ENCODE measurements around the gene NFKBIB. TPM values are rescaled to one million over a fixed set of nuclear protein-coding genes. Genes with fewer than 3 reads are reported as not detected.
A peak's percentile ranks its signal among the peaks of the same experiment; 100 is the strongest.

The NFKBIB gene
- polyA plus RNA-seq, 3 donors = 6.7 to 29.4 (median 9.0) TPM

DNA sequence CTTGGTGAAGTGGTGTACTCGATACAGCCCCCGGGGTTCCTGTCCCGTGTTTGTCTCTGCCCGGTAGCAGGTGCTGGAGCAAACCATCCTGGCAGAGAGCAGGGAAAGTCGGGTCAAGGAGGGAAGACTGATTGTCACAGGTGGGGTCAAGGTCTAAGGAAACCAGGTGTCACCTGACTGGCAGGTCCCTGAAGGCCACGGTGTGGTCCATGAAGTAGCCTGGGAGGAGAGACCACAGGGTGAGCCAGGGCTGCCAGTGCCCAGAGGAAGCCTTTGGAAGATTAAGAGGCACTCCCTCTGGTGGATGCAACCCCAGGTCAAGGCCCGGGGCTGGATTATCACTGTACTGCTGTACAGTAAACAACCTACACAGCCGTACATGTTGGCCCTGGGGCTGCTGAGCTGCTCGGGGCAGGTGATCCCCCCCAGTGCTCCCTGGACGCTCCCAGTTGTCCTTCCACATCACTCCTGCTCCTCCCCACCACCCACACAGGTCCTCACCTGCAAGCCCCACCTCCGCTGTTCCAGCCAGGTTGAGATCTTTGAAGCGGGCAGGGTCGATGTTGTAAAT is 18.2 kb downstream of the NFKBIB start:
- WGBS (ENCODE audit: insufficient coverage) = 90% methylated on average over 9 of the region's 13 CpGs
- H3K27me3 Mint-ChIP-seq (ENCODE audit: low read depth in 3 of 3) = peaks cover 0 to 2% (median 0%) of the 10 kb centered on the region in 3 donors
- peaks cover 19 to 24% of the 10 kb centered on the region in 2 donors for H3K36me3 Mint-ChIP-seq
- H3K36me3 ChIP-seq (replicated peaks in 1 of 2; ENCODE audit: control insufficient read depth in 1 of 2, insufficient read depth in 2 of 2, low read length in 2 of 2) = peaks cover 9 to 15% of the 10 kb centered on the region in 2 donors
- H3K4me1 ChIP-seq (ENCODE audit: control insufficient read depth in 1 of 2, insufficient read depth in 2 of 2, low read length in 2 of 2) = no peaks in the 10 kb centered on the region
- intact Hi-C loops (cut with micrococcal nuclease) = no loop called here
- H3K4me3 ChIP-seq (replicated peaks in 1 of 3; ENCODE audit: low read depth in 2 of 3, low read length in 3 of 3) = no peak overlapping the region
- no peaks in the 10 kb centered on the region for H3K27me3 ChIP-seq (ENCODE audit: control insufficient read depth in 2 of 2, insufficient read depth in 2 of 2, low read length in 2 of 2)
- H3K4me2 ChIP-seq (replicated peaks; ENCODE audit: extremely low read depth, low read length, poor library complexity, severe bottlenecking) = no peak overlapping the region
- no peak overlapping the region for H3K4me3 Mint-ChIP-seq
- H3K79me2 ChIP-seq (ENCODE audit: insufficient read depth, low read length) = no peaks in the 10 kb centered on the region
- H3K9me3 ChIP-seq (replicated peaks in 1 of 2; ENCODE audit: control insufficient read depth in 1 of 2, insufficient read depth in 1 of 2, low read length in 2 of 2) = no peaks in the 10 kb centered on the region
- H3K9me3 Mint-ChIP-seq = peaks cover 0 to 4% (median 2%) of the 10 kb centered on the region in 7 donors
- TF ChIP-seq, protein P1, sequence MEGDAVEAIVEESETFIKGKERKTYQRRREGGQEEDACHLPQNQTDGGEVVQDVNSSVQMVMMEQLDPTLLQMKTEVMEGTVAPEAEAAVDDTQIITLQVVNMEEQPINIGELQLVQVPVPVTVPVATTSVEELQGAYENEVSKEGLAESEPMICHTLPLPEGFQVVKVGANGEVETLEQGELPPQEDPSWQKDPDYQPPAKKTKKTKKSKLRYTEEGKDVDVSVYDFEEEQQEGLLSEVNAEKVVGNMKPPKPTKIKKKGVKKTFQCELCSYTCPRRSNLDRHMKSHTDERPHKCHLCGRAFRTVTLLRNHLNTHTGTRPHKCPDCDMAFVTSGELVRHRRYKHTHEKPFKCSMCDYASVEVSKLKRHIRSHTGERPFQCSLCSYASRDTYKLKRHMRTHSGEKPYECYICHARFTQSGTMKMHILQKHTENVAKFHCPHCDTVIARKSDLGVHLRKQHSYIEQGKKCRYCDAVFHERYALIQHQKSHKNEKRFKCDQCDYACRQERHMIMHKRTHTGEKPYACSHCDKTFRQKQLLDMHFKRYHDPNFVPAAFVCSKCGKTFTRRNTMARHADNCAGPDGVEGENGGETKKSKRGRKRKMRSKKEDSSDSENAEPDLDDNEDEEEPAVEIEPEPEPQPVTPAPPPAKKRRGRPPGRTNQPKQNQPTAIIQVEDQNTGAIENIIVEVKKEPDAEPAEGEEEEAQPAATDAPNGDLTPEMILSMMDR (IDR thresholded peaks at IDR 0.05) = no peak
- no peak overlapping the region for H2AFZ ChIP-seq (ENCODE audit: insufficient read depth, low read depth, low read length, poor library complexity, severe bottlenecking)
- H3K9ac ChIP-seq (ENCODE audit: insufficient read depth, low read length, poor library complexity, severe bottlenecking) = no peak overlapping the region
- H3K27ac Mint-ChIP-seq = peak overlapping the region in 2 of 7 donors; percentile 3 to 62
- no peak for DNase-seq
- H3K27ac ChIP-seq (ENCODE audit: low read depth in 1 of 2, low read length in 2 of 2) = no peak overlapping the region
- no peaks in the 10 kb centered on the region for H4K20me1 ChIP-seq (ENCODE audit: insufficient read depth, low read length)
- no peaks in the 10 kb centered on the region for H3K4me1 Mint-ChIP-seq

DNA sequence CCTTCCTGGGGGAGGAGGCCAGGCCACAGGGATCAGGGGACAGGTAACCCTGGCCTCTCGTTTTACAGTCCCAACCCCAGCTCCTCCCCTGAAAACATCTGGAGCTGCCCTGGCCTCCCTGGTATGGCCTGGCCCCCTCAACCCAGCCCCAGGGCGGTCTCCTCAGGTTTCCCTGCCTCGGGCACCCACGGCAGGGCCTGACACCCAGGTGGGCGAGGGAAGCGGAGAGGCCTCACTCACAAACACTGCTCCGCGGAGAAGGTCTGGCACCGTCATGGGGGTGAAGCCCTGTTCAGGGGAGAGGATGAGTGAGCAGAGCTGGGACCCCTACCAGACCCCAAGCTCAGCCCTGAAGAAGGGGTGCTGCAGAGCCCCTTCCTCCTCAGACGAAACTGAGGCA is 18.8 kb downstream of the NFKBIB start:
- Histone ChIP-seq H3K4me3 (replicated peaks in 1 of 3; ENCODE audit: low read depth in 2 of 3, low read length in 3 of 3) (no peak overlapping the region), H3K4me2 (replicated peaks; ENCODE audit: extremely low read depth, low read length, poor library complexity, severe bottlenecking) (no peak overlapping the region), H3K9ac (ENCODE audit: insufficient read depth, low read length, poor library complexity, severe bottlenecking) (no peak overlapping the region), H3K27ac (ENCODE audit: low read depth in 1 of 2, low read length in 2 of 2) (no peak overlapping the region), H3K27me3 (ENCODE audit: control insufficient read depth in 2 of 2, insufficient read depth in 2 of 2, low read length in 2 of 2) (no peaks in the 10 kb centered on the region), H2AFZ (ENCODE audit: insufficient read depth, low read depth, low read length, poor library complexity, severe bottlenecking) (no peak overlapping the region), H4K20me1 (ENCODE audit: insufficient read depth, low read length) (no peaks in the 10 kb centered on the region), H3K9me3 (replicated peaks in 1 of 2; ENCODE audit: control insufficient read depth in 1 of 2, insufficient read depth in 1 of 2, low read length in 2 of 2) (no peaks in the 10 kb centered on the region), H3K79me2 (ENCODE audit: insufficient read depth, low read length) (no peaks in the 10 kb centered on the region), H3K36me3 (replicated peaks in 1 of 2; ENCODE audit: control insufficient read depth in 1 of 2, insufficient read depth in 2 of 2, low read length in 2 of 2) (peaks cover 9 to 15% of the 10 kb centered on the region in 2 donors), H3K4me1 (ENCODE audit: control insufficient read depth in 1 of 2, insufficient read depth in 2 of 2, low read length in 2 of 2) (no peaks in the 10 kb centered on the region)
- no peak for DNase-seq
- Mint-ChIP-seq H3K36me3 (peaks cover 19 to 25% of the 10 kb centered on the region in 2 donors), H3K4me1 (no peaks in the 10 kb centered on the region), H3K27ac (peak overlapping the region in 1 of 7 donors; percentile 62), H3K9me3 (peaks cover 0 to 4% (median 2%) of the 10 kb centered on the region in 7 donors), H3K4me3 (no peak overlapping the region), H3K27me3 (ENCODE audit: low read depth in 3 of 3) (peaks cover 0 to 2% (median 0%) of the 10 kb centered on the region in 3 donors)
- intact Hi-C loops (cut with micrococcal nuclease) = no loop called here
- WGBS (ENCODE audit: insufficient coverage) = 98% methylated on average over 5 of the region's 10 CpGs
- TF ChIP-seq, protein P1 (IDR thresholded peaks at IDR 0.05) = no peak

Data from CD14-positive monocyte (primary cell).